GM19395 (cell line): ENCODE measurements around the gene RXRA.

ENCODE experiments used
- ATAC-seq: cut with Tn5 transposase; IDR thresholded peaks from one replicate; pipeline ENCODE4 v1.9.1; 2021; ENCODE audit warnings: mild to moderate bottlenecking, moderate library complexity; ENCODE audit not compliant: unreplicated experiment

RXRA gene

DNA sequence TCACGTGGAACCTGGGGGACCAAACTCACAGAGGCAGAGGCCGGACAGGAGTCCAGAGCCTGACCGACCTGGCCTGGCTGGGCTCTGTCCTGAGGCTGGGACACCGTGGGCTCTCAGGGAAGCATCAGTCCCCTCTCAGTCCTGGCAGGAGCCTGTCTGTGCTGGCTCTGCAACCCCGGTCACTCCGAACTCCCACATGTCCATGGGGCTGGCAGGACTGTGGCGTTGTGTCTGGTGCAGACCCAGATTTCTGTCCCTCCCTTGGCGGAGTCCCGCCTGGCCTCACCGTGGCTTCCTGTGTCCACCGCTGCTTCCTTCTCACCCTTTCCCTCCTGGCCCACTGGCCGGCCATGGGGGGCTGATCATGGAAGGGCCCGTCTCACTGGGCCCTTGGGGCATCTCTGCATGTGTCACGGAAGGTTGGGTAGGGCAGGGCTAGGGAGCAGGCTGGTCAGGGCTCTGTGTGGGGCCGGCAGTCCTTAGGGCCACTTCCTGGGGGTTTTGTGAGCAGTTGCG is 68.8 kb downstream of the RXRA start:
- ATAC-seq = no peak

- ATAC-seq = no peak
Measured at GRCh38 chr9:134395737-134396257, 69.5 kb downstream of the RXRA start.

DNA sequence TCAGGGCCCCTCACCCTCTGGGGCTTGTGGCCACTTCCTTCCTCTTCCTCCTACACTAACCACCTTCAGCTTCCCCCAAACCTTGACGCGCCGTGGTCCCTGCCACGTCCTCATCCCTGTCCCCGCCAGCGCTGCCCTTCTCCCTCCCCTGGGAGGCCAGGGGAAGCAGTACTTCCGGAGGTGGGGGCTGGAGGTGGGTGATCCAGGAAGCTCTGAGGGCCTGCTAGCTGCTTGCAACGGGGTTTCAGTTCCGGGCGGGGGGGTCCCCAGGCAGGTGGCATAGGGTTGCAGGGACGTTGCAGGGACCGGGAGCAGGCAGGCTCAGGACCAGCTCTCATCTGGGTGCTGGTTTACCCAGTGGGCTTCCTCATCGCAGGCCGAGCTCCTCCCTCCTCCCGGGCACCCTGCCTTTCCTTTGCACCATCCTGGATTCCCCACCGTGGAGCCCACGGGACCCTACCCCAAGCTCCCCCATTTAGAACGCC is 70.0 kb downstream of the RXRA start:
- no peak for ATAC-seq

DNA sequence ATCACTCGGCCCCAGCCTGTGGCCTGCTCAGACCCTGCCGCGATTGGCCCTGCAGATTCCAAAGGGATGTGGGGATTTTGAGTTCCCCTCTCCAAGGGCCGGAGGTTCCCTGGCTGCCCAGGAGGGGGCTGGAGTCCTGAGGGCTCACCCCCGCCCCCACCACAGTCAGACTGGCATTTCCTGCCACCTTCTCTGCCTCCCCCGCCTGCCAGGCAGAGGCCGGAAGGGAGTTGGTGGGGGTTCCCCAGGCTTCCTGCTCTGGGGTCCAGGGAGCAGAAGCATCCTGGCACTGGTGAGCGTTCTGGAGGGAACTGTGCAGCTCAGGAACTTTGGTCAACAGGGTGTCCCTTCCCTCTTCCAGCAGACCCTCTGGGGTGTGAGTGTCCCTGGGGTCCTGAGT is 70.6 kb downstream of the RXRA start:
- no peak for ATAC-seq

GRCh38 chr9:134398756-134399155 is 72.5 kb downstream of the RXRA start:
- no peak for ATAC-seq

- ATAC-seq = no peak
Measured at GRCh38 chr9:134399435-134400056, 73.3 kb downstream of the RXRA start.

GRCh38 chr9:134400283-134400682 is 74.0 kb downstream of the RXRA start:
- ATAC-seq = no peak

DNA sequence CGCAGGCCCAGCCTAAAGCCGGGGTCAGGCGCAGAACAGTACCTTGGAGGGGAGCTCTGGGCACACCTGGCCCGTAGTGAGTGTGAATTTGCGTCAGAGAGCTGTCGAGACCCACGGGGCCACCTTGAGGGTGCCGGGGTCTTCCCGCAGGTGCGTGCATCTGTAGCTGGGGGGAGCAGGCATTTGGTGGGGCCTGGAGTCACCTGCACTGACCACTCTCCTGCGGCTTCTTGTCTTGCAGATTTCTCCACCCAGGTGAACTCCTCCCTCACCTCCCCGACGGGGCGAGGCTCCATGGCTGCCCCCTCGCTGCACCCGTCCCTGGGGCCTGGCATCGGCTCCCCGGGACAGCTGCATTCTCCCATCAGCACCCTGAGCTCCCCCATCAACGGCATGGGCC is 75.1 kb downstream of the RXRA start:
- ATAC-seq = no peak

- ATAC-seq = no peak
Measured at GRCh38 chr9:134402182-134402581, 75.9 kb downstream of the RXRA start.

DNA sequence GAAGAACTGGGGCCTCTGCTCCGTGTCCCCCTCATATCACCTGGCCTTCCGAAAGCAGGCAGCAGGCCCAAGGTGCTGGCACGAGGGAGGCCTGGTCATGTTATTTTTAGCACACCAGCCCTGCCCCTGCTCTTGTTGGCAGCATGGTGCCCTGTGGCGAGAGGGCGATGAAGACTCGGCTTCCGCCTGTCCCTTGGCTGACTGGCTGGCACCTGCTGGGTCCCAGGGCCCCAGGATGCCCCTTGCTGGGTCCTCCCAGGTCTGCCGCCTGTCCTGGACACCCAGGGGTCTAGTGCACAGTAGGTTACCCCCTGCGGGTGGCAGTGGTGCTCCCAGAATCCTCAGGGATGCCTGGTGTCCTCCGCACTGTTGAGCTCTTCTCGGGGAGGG is 77.0 kb downstream of the RXRA start:
- ATAC-seq = no peak

DNA sequence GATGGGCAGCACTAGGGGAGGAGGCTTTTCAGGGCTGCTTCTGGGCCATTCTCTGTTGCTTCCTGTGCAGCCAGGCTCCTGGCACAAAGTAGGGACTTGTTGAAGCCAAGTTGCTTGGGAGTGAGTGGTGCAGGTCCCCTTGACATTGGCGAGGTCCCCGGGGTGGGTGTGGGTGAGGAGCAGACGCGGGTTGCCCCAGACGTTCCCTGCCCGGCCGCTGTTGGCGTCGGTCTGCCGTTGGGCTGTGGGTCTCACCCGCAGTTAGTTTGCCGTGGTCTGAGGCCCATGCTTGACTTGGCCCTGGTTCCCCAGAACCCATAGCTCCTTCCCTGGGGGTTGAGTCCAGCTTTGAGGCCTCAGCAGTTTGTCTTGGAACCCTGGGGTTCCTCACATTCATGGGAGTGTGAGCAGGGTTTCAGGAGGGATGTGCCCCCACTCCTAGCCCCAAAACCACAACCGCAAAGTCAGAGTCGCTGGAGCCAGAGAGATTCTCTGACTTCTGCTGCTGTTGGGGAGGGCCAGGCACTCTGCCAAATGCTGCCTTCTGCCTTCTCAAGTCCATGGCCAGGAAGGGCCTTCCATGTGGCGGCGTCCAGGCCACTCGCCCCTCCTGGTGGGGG is 77.5 kb downstream of the RXRA start:
- no peak for ATAC-seq

- no peak for ATAC-seq
Measured at GRCh38 chr9:134404376-134405358, 78.4 kb downstream of the RXRA start.

- ATAC-seq = no peak
Measured at GRCh38 chr9:134405527-134405926, 79.3 kb downstream of the RXRA start.

DNA sequence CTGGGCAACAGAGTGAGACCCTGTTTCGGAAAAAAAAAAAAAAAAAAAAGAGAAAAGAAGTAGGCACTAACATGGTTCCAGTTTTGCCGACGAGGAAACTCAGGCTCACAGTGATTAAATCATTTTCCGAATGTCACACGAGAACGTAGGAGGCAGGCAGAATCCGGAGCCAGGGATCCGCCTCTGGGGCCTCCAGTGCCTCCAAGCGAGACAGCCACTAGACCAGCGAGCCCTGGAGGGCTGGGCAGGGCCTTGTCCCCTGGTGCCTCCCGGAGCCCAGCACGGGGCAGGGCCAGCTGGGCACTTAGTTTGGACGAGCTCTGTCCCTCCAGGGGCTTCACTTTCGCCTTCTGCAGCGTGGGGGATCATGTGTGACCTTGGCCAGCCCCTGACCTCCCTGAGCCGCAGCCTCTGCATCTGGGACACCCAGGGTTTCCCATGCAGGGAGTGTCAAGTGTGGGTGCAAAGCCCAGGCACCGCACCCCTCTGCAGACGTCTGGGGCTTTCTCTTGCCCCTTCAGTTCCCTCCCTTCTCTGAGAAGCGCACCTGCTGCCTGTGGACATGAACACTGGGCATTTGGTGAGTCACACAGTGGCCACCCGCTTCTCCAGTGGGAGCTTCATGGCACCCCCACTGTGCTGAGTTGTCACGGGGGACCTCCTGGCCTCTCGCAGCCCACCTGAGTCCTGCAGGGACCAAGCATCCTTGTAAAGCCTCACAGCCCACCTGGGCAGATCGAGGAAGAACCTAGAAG is 80.3 kb downstream of the RXRA start:
- ATAC-seq = no peak

DNA sequence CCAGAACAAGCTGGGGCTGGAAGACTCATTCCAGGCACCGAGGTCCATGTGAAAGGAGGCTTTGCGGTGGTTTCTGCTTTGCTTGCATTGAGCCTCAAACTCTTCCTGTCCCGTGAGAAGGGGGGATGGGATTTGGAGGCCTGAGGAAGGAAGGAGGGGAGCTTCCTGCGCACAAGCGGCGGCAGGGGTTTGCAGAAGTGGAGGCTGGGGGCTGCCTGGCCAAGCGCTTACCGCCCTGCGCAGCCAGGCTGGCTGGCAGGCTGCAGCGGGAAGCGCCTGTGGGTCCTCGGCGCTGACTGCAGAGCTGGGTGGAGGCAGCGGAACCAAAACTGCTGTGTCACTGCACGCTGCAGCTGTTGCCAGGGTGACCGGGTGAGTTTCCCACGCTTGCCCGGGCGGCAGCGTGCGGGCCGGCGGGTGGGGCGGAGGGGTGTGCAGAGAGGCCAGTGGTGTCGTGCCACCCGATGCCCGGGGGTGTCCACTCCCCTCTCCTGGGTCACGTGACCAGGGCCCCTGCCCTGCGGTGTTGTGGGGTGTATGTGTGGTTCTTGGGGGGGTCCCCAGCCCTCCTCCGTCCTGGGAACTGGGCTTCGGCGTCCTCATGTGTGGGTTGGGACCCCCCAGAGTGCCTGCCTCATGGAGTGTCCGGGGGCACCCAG is 81.0 kb downstream of the RXRA start:
- peak; percentile 71 for ATAC-seq

DNA sequence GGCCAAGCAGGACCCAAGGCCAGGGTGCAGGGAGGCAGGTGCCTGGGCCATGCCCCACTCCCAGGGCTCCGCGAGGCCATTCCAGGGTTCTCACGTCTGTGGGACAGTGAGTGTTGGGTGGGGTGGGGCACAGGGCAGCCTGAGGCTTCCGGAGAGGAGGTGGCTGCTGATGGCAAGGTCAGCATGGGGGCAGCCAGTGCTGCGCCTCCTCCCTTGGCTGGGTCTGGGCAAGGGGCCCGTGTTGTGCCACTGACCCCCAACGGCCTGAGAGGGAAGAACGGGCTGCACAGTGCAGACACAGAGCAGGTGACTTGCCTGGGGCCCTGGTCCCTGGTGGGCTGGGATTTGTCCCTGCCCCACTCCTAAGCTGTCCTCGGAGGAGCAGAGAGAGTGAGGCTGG is 82.1 kb downstream of the RXRA start:
- no peak for ATAC-seq

GRCh38 chr9:134408939-134409737 is 82.9 kb downstream of the RXRA start:
- no peak for ATAC-seq

GRCh38 chr9:134410071-134410834 is 84.0 kb downstream of the RXRA start:
- ATAC-seq = no peak
